Mucosa of stomach (tissue), 1 donor: ENCODE data around the gene LTA4H.

Experiments used
- H3K27me3 ChIP-seq: one replicate; pipeline ENCODE4 v1.7.0; 2013; ENCODE audit warnings: mild to moderate bottlenecking, low read length; ENCODE audit not compliant: control insufficient read depth, insufficient read depth
- H3K36me3 ChIP-seq: one replicate; pipeline ENCODE4 v1.7.0; 2013; ENCODE audit warnings: low read length; ENCODE audit not compliant: control insufficient read depth, insufficient read depth
- H3K4me1 ChIP-seq: one replicate; pipeline ENCODE4 v1.7.0; 2013; ENCODE audit warnings: mild to moderate bottlenecking, low read length; ENCODE audit not compliant: control insufficient read depth, insufficient read depth
- H3K4me3 ChIP-seq: one replicate; pipeline ENCODE4 v1.7.0; 2013; ENCODE audit warnings: low read length
- H3K9ac ChIP-seq: one replicate; pipeline ENCODE4 v1.7.0; 2013; ENCODE audit warnings: mild to moderate bottlenecking, low read length, moderate library complexity
- H3K9me3 ChIP-seq: one replicate; pipeline ENCODE4 v1.7.0; 2013; ENCODE audit warnings: mild to moderate bottlenecking, low read length, moderate library complexity; ENCODE audit not compliant: control insufficient read depth
- donor health status: Pancreatic carcinoma.

Gene LTA4H

GRCh38 chr12:95956557-95957145, 78.7 kb downstream of the LTA4H start:
- Histone ChIP-seq H3K9me3 (no peaks in the 10 kb centered on the region), H3K36me3 (no peaks in the 10 kb centered on the region), H3K27me3 (no peaks in the 10 kb centered on the region), H3K9ac (no peak overlapping the region), H3K4me1 (no peaks in the 10 kb centered on the region), H3K4me3 (no peak overlapping the region)

DNA sequence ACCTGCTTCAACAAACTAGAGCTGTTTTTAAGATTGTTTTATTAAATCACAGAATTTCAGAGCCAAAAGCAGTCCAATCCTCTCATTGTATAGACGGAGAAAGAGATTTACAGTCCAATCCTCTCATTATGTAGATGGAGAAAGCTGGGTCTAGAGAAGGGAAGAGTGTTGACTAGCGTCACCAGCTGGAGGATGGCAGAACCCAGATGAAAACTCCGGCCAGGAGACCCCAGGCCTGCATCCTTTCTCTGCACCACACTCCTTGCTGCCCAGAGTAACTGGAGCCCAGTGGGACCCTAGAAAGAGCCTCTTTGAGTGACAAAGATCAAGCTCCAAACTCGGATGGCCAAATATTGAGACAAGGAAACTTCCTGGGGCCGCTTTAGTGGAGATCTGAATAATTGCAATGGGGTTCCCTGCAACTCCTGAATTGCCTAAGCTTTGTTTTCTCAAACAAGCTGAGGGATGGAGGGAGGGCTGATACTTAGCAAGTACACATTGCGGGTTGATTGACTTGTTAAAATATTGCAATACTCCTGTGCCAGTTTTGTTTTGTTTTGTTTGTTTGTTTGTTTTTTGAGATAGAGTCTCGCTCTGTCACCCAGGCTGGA, 79.7 kb downstream of the LTA4H start:
- Histone ChIP-seq H3K4me1 (no peaks in the 10 kb centered on the region), H3K36me3 (no peaks in the 10 kb centered on the region), H3K9ac (no peak overlapping the region), H3K4me3 (no peak overlapping the region), H3K9me3 (no peaks in the 10 kb centered on the region), H3K27me3 (no peaks in the 10 kb centered on the region)

GRCh38 chr12:95953000-95953399, 82.4 kb downstream of the LTA4H start:
- Histone ChIP-seq H3K9ac (no peak overlapping the region), H3K4me3 (no peak overlapping the region), H3K36me3 (no peaks in the 10 kb centered on the region), H3K27me3 (no peaks in the 10 kb centered on the region), H3K4me1 (no peaks in the 10 kb centered on the region), H3K9me3 (no peaks in the 10 kb centered on the region)

DNA sequence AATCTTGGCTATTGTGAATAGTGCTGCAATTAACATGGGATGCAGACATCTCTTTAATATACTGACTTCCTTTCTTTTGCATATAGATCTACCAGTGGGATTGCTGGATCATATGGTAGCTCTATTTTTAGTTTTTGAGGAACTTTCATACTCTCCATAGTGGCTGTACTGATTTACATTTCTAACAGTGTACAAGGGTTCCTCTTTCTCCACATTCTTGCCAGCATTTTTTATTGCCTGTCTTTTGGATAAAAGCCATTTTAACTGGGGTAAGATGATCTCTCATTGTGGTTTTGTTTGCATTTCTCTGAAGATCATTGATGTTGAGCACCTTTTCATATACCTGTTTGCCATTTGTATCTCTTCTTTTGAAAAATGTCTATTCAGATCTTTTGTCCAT, 83.9 kb downstream of the LTA4H start:
- no peaks in the 10 kb centered on the region for H3K9me3 ChIP-seq
- no peaks in the 10 kb centered on the region for H3K4me1 ChIP-seq
- H3K4me3 ChIP-seq: no peak overlapping the region
- no peak overlapping the region for H3K9ac ChIP-seq
- no peaks in the 10 kb centered on the region for H3K36me3 ChIP-seq
- H3K27me3 ChIP-seq: no peaks in the 10 kb centered on the region
